GM12872 (cell line): Measurements from ENCODE around the gene FAM170B.

Source experiments
- TF ChIP-seq, protein P1 (sequence below): IDR thresholded peaks from 3 replicates; pipeline ENCODE4 v1.5.1; 2011; ENCODE audit warnings: low read depth, mild to moderate bottlenecking, low read length, moderate library complexity; ENCODE audit not compliant: insufficient read depth

Gene FAM170B

DNA sequence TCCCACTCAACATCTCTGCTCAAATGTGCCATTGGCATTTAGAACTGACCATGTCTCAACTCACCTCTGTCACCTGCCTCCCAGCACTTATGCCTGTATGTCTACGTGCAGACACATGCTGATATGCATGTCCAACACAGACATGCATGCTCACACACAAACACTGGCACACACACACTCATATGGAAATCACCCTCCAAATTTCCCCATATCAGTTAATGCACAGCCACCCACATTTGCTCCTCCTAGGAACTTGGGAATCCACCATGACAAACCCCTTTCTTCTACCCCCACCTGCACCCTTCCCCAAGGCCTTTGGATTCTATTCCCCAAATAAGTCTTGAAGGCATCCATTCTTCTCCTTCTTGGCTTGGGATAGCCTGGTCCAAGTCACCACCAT lies 4.4 kb downstream of the FAM170B start:
- TF ChIP-seq, protein P1, sequence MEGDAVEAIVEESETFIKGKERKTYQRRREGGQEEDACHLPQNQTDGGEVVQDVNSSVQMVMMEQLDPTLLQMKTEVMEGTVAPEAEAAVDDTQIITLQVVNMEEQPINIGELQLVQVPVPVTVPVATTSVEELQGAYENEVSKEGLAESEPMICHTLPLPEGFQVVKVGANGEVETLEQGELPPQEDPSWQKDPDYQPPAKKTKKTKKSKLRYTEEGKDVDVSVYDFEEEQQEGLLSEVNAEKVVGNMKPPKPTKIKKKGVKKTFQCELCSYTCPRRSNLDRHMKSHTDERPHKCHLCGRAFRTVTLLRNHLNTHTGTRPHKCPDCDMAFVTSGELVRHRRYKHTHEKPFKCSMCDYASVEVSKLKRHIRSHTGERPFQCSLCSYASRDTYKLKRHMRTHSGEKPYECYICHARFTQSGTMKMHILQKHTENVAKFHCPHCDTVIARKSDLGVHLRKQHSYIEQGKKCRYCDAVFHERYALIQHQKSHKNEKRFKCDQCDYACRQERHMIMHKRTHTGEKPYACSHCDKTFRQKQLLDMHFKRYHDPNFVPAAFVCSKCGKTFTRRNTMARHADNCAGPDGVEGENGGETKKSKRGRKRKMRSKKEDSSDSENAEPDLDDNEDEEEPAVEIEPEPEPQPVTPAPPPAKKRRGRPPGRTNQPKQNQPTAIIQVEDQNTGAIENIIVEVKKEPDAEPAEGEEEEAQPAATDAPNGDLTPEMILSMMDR = no peak

DNA sequence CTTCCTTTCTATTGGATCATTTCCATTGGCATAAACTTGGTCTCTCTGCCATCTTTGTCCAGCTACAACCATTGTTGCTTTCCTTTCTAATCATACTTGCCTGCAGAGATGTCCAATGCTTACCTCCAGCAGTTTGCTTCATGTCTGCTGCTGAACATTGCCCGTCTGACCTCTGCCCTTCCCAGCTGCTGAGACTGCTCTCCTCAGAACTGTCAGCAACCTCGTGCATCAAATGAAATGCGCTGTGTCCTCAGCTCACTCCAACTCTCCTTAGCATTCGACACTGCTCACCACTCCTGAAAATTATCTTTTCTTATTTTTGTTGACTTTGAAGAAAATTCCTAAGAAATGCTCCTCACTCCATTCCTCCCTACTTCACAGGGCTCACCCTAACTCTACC lies 5.0 kb downstream of the FAM170B start:
- TF ChIP-seq, protein P1 = no peak

DNA sequence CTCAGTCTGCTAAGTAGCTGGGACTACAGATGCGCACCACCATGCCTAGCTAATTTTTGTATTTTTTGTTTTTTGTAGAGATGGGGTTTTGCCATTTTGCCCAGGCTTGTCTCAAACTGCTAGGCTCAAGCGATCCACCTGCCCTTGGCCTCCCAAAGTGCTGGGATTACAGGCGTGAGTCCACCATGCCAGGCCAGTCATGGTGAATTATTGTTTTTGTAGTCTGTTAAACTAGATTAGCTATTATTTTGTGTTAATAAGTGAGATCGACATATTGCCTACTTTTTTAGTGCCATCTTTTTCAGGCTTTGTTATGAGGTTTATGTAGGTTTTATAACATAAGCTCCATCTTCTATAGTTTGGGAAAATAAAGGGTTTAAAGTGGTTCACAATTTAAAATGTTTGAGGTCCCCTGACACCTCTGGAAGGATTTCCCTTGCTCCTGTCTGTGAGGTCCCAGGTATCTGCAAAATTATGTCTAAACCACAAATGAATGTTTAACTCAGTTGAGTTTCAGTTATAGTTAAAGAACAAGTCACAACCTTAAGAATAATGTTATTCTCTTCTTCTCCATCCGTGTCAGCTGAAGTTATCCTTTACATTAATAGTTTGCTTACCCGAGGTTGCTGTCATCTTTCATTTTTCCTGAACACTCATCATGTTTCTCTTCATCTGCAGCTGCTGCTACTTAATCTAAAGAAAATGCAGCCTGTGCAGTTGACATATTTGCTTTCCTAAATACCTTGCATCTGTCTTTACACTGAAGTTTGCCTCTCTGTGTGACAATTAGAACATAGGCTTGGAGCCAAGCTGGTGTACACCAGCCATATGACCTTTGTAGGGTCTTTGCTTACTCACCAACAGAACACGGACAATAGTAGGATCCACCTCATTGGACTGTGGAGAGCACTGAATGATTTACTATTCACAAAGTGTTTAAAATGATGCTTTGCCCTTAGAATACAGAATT lies 9.6 kb downstream of the FAM170B start:
- TF ChIP-seq, protein P1 = no peak

DNA sequence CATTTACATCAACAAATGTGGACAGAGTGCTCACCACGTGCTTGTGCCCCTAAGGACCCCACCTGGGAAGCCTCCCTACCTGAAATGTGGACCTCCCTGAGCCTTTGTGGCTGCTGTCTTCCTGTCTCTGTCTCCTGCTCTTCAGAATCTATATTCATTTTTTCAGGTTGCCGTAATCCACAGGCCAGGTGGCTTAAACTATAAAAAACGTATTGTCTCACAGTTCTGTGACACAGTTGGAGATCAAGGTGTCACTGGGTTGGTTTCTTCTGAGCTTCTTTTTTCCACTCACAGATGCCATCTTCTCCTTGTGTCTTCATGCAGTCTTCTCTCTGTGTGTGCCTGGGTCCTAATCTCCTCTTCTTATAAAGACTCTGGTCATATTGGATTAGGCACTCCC lies 12.9 kb downstream of the FAM170B start:
- TF ChIP-seq, protein P1 = no peak

DNA sequence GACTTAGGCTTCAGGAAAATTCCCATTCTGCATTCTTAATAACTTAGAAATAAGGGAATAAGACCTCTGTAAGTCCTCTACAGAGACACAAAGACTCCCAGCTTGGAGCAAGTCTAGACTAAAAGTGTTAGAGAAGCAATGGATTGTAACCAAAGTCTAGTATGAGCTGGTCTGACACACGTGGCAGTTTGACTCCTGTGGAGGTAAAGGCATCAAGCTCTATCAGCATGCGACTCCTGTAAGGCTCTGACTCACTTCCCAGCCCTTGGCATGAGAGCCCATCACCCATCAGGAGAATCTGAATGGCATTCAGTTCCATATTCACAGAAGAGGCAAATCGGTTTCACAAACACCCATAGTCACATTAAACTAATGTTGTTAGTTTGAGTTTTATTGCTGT lies 14.1 kb downstream of the FAM170B start:
- TF ChIP-seq, protein P1 = no peak

DNA sequence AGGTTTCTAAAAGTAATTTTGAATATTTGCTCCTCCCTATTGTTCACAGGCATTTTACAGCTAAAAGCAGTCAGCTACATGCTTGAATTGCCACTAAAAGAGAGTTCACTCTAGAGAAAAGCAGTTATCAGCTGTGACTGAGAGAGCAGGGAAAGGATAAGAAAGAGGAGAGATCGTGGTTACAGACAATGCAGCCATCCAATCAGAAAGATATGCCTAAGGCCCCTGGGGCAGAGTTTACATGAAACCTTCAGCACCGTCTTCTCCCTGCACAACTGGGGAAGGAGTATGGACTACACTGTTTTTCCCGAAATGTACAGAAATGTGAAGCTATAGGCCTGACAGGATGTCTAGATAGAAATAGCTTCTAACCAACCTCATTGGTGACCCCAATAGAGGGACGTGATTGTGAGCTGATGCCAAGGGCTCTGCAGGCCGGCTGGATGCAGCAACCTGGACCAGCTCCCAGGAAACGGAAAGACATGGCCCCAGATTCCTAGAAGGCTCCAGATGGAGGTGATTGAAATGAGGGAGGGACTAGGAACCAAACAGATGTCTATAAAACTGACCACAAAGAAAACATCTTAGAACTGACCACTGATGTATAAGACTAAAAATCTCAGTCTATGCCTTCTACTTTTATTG lies 15.3 kb downstream of the FAM170B start:
- TF ChIP-seq, protein P1 = no peak

DNA sequence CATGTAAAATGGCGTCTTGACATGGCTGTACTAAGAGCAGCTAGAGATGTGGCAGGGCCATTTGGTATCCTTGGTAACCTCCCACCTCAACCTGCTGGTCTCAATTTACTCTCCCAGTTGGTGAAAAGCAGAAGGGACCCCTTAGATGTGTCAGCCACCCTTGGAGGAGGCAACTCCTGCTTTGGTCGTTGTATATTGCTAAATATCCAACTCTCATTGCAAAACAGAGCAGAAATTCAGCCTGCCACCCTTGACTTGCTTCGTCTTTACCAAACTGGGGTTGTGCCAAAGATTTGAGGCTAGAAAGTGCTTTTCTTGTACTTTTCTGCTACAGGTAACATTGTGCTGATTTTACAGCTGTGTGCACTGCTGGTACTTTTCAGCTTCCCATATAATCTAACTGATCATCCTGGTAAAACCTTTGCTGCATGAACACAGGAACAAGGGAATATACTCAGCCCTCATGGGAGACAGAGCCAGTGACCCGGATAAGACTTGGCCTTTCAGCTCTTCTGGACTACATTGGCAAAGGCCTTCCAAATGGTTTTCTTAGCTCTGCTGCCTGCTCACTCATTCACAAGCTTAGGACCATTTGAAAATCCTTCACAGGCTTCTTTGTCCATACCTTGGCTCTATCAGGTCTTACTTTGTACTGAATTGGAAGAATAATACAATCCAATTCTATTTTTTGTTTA lies 16.3 kb downstream of the FAM170B start:
- TF ChIP-seq, protein P1 = no peak
